ENCODE data around the gene ABCG8.

Gene ABCG8

DNA sequence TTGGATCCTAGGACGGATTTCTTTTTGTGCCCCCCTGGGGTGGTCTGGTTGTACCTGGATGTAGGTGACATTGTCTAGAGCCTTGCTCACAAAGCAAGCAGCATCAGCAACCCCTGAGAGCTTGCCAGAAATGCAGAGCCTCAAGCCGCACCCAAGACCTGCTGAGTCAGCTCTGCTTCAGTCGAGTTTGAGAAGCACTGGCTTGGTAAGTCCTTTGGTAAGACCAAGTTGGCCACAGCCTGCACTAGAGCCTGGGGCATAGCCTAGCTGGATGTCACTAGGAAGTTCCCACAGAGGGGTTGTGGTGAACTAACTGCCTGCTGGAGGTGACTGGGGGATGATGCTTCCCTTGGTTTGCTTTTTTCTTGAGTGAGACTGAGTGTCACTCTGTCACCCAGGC, 6.3 kb upstream of the ABCG8 start:
- TF ChIP-seq, protein P1, sequence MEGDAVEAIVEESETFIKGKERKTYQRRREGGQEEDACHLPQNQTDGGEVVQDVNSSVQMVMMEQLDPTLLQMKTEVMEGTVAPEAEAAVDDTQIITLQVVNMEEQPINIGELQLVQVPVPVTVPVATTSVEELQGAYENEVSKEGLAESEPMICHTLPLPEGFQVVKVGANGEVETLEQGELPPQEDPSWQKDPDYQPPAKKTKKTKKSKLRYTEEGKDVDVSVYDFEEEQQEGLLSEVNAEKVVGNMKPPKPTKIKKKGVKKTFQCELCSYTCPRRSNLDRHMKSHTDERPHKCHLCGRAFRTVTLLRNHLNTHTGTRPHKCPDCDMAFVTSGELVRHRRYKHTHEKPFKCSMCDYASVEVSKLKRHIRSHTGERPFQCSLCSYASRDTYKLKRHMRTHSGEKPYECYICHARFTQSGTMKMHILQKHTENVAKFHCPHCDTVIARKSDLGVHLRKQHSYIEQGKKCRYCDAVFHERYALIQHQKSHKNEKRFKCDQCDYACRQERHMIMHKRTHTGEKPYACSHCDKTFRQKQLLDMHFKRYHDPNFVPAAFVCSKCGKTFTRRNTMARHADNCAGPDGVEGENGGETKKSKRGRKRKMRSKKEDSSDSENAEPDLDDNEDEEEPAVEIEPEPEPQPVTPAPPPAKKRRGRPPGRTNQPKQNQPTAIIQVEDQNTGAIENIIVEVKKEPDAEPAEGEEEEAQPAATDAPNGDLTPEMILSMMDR (IDR thresholded peaks at IDR 0.05; ENCODE audit: control extremely low read depth, extremely low read depth, low read depth, missing control alignments) = no peak
- DNase-seq (ENCODE audit: extremely low spot score) = no peak
- ChIA-PET POLR2A (no interaction called here), CTCF (no interaction called here)

- no peak for DNase-seq (ENCODE audit: extremely low spot score)
- ChIA-PET POLR2A (no interaction called here), CTCF (interaction anchor here (1.7 kb wide), 1 partner anchor 11 kb away, joined by 6 read pairs; no protein-coding TSS in a partner anchor)
- TF ChIP-seq, protein P1 (IDR thresholded peaks at IDR 0.05; ENCODE audit: control extremely low read depth, extremely low read depth, low read depth, missing control alignments) = no peak
Observed at GRCh38 chr2:43837033-43837432, 1.7 kb upstream of the ABCG8 start.

DNA sequence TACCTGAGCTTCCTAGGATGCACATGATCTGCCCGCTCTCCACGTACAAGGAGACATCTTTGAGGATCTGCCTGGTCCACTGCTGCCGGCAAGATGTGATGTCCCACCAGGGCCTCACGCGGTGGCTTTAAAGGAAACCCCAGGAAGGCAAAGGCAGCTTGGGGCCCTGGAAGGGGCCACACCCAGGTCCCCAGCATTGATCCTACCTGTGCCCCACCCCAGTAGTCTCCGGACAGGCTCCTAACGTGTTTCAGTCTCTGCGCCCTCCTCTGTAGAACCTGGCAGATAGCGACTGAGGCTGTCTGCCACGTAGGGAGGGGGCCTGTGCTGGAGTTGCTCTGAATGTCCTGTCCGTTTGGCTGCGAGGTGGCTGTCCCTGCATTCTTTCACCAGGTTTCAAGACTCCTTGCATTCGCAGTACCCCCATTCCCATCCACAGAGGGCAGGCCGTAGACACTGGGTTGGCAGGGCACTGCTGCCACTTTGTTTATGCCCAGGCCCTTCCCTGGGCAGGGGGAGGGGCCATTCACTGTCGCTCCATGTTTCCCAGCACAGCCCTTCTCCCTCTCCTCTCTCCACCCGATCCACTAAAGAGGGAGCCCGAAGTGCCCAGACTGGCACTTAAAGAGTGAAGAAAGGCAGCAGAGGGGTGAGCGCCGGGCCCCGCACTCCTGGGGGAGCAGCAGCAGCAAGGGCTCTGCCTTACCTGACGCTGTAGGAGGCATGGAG, 776 bp upstream of the ABCG8 start:
- DNase-seq (ENCODE audit: extremely low spot score) = no peak
- TF ChIP-seq, protein P1 (IDR thresholded peaks at IDR 0.05; ENCODE audit: control extremely low read depth, extremely low read depth, low read depth, missing control alignments) = no peak
- CTCF ChIA-PET = interaction anchor here (1.7 kb wide), 1 partner anchor 12 kb away, joined by 6 read pairs; no protein-coding TSS in a partner anchor
- POLR2A ChIA-PET = no interaction called here

DNA sequence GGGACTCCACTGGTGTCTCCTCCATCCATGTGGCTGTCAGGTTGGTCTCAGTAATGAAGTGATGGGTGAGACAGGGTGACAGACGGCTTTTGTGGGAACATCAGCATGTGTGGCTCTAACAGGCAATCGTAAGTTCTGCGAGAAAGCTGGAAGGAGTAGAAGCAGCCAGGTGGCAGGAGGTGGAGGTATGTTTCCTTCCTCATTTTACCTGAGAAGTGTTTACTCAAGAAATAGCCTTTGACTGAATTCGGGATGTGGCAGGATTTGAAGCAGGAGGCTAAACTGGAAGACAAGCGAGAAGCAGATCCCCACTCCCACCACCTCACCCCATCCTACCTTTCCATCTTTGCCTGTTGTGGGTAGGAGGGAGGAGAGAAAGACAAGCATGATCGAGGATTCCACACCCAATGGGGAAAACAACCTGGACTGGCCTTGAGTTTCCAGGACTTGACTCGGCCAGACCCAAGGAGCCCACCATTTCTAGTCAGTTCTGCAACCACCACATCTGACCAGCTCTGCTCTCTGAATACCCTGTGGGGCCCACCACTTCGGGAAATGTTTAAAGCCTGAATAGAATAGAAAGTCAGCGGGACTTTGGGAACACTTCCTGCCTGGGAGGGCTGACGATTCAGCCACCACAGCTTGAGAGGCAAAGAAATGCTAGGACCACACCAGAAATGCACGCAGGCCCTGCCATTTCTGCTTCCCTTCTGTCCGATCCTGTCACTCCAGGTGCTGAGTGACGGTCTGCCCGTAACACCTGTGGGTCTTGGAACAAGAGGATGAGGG, 1.2 kb downstream of the ABCG8 start:
- POLR2A ChIA-PET = no interaction called here
- CTCF ChIA-PET = no interaction called here
- TF ChIP-seq, protein P1 (IDR thresholded peaks at IDR 0.05; ENCODE audit: control extremely low read depth, extremely low read depth, low read depth, missing control alignments) = no peak
- DNase-seq (ENCODE audit: extremely low spot score) = peak; percentile 2

DNA sequence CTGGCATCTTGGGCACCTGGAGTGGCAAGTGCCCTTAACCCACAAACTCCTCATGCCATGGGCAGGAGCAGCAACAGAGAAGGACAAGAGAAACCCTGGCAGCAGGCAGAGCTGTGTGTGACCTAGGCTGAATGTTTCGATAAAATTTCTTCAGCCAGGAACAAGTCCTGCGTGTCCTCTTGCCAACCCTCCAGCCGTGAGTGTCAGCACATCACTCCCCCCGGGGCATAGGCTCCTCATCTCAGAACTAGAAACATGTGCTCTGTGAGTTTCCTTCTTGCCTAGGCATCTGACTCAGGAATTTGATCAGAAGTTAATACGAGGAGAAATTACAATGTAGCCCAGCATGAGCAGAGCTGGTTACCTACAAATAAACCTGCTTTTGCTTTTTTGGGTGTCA, 2.2 kb downstream of the ABCG8 start:
- peak; percentile 4 for DNase-seq (ENCODE audit: extremely low spot score)
- ChIA-PET POLR2A (no interaction called here), CTCF (no interaction called here)
- TF ChIP-seq, protein P1 (IDR thresholded peaks at IDR 0.05; ENCODE audit: control extremely low read depth, extremely low read depth, low read depth, missing control alignments) = no peak

- TF ChIP-seq, protein P1 (IDR thresholded peaks at IDR 0.05; ENCODE audit: control extremely low read depth, extremely low read depth, low read depth, missing control alignments) = no peak
- CTCF ChIA-PET = interaction anchor here (0.6 kb wide), 1 partner anchor 635 kb away, joined by 3 read pairs; no protein-coding TSS in a partner anchor
- peak; percentile 1 for DNase-seq (ENCODE audit: extremely low spot score)
- POLR2A ChIA-PET = no interaction called here
Observed at GRCh38 chr2:43841949-43842865, 3.4 kb downstream of the ABCG8 start.
